ENCODE data around the gene HOXB6.

HOXB6 gene

DNA sequence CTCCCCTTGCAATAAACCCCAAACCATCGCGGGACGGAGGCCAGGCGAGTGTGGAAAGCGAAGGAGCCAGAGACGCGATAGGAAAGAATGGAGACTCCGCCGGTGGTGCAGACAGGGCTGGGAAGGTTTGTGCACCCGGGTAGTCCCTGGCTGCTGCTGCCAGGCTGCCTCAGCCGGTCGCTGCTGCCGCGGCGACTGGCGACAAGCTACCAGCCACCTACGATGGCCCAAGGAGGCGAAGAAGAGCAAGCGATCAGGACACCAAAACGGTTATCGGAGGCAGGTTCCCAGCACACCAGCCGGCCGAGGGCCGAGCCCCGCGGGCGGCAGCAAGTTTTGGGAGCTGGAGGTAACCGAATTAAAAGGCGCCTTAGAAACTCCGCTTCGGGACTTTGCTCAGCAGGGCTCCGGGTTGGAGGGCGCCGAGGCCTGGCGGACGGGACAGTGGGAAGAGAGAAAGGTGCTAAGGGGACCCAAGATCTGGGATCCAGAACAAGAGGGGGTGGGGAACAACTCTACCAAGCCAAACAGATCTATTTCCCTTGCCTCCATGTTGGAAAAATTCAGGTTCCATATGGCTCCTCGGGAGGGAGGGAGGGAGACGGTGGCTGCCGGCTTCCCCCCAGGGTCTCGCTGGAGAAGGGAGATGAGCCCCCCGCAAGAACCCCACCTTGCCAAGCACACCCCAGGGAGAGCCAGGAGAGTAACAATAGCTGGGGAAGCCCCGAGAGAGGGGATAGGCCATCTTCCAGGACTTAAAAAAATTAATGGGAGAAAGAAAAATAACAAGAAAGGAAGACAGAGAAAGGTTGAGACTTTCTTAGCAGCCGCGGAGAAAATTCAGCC lies 50.2 kb downstream of the HOXB6 start:
- Histone ChIP-seq H3K27me3 (ENCODE audit: low read depth, low read length) (peaks cover 4% of the 10 kb centered on the region), H3K9me3 (ENCODE audit: control insufficient read depth in 1 of 2, low read length in 2 of 2) (no peaks in the 10 kb centered on the region), H3K36me3 (ENCODE audit: control insufficient read depth in 1 of 2, insufficient read depth in 2 of 2, low read length in 2 of 2) (no peaks in the 10 kb centered on the region), H3K4me1 (ENCODE audit: control insufficient read depth in 1 of 2, insufficient read depth in 2 of 2, low read length in 2 of 2) (peaks cover 16 to 64% of the 10 kb centered on the region in 2 donors), H3K4me3 (ENCODE audit: low read depth in 1 of 2, low read length in 2 of 2) (peak overlapping the region; percentile 48 to 63), H3K27ac (ENCODE audit: low read length) (peak overlapping the region; percentile 88)

DNA sequence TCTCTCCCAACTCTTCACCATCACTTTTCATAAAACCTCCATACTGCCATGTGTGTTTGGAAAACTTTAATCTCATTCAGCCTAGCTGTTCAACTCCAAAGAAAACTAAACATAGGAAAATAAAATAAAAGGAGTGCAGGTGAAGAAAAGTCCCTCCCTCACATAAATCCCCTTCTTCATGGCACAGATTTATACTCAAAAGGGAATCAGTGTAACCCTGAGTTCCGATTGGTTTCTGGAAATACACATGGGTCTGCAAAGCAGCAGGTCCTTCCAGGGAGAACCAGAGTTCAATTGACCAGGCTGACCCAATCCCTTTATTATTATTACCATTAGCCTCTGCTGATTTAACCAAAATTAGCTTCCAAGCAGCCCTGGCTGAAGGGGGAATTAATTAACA lies 51.0 kb downstream of the HOXB6 start:
- H3K27me3 ChIP-seq (ENCODE audit: low read depth, low read length) = peaks cover 4% of the 10 kb centered on the region
- no peaks in the 10 kb centered on the region for H3K36me3 ChIP-seq (ENCODE audit: control insufficient read depth in 1 of 2, insufficient read depth in 2 of 2, low read length in 2 of 2)
- H3K27ac ChIP-seq (ENCODE audit: low read length) = peak overlapping the region; percentile 88
- H3K4me1 ChIP-seq (ENCODE audit: control insufficient read depth in 1 of 2, insufficient read depth in 2 of 2, low read length in 2 of 2) = peaks cover 16 to 63% of the 10 kb centered on the region in 2 donors
- peak overlapping the region; percentile 17 to 63 for H3K4me3 ChIP-seq (ENCODE audit: low read depth in 1 of 2, low read length in 2 of 2)
- no peaks in the 10 kb centered on the region for H3K9me3 ChIP-seq (ENCODE audit: control insufficient read depth in 1 of 2, low read length in 2 of 2)

DNA sequence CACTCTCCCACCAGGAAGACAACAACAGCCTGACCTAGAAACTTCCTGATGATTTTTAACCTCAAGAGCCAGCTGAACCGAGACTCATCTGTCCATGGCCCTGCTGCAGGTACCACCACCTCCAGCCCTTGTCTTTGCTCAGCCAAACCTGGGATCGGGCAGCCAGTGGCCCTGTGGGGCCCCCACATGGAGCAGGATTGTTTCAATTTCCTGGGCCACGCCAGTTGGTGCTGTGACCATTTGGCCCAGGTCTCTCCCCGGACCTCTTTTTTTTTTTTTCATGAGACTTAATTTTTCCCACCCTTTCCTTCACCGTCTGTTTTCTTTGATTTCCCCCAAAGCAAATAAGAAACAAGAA lies 51.6 kb downstream of the HOXB6 start:
- Histone ChIP-seq H3K36me3 (ENCODE audit: control insufficient read depth in 1 of 2, insufficient read depth in 2 of 2, low read length in 2 of 2) (no peaks in the 10 kb centered on the region), H3K4me3 (ENCODE audit: low read depth in 1 of 2, low read length in 2 of 2) (peak overlapping the region; percentile 17 to 63), H3K4me1 (ENCODE audit: control insufficient read depth in 1 of 2, insufficient read depth in 2 of 2, low read length in 2 of 2) (peaks cover 16 to 64% of the 10 kb centered on the region in 2 donors), H3K27ac (ENCODE audit: low read length) (peak overlapping the region; percentile 83), H3K9me3 (ENCODE audit: control insufficient read depth in 1 of 2, low read length in 2 of 2) (no peaks in the 10 kb centered on the region), H3K27me3 (ENCODE audit: low read depth, low read length) (peaks cover 4% of the 10 kb centered on the region)

DNA sequence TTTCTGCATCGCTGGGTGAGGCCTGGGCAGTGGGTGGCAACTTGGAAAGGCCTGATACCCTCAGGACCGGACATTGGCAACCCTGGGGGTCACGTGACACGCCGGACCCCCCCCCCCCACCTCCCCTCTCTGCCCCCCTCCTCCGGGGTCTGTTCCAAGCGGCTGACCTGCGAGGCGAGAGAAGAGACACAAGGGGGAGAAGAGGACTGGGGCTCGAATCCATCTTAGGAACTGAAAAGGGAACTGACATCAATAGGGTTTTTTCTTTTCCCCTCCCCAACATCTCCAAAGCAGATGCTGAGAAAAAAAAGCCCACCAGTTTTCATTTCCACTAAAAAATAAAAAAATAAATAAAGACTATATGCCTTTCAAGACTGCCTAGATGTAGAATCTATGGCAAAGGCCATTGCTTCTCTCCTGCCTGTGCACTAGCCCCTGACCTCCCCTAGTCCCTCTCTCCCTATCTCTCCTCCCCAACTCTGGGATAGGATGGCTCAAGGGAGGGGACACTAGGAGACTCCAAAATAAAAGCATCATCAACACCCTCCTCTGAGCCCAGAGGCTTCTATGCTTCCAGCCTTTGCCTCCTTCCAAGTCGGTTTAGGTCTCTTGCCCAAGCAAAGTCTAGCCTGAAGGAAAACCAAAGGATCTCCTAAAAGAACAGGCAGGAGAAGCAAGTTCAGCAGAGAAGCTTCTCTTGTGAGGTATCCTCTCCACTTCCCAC lies 52.2 kb downstream of the HOXB6 start:
- Histone ChIP-seq H3K27me3 (ENCODE audit: low read depth, low read length) (peaks cover 4% of the 10 kb centered on the region), H3K4me1 (ENCODE audit: control insufficient read depth in 1 of 2, insufficient read depth in 2 of 2, low read length in 2 of 2) (peaks cover 16 to 59% of the 10 kb centered on the region in 2 donors), H3K9me3 (ENCODE audit: control insufficient read depth in 1 of 2, low read length in 2 of 2) (no peaks in the 10 kb centered on the region), H3K36me3 (ENCODE audit: control insufficient read depth in 1 of 2, insufficient read depth in 2 of 2, low read length in 2 of 2) (no peaks in the 10 kb centered on the region), H3K4me3 (ENCODE audit: low read depth in 1 of 2, low read length in 2 of 2) (peak overlapping the region; percentile 17 to 63), H3K27ac (ENCODE audit: low read length) (peak overlapping the region; percentile 83)

DNA sequence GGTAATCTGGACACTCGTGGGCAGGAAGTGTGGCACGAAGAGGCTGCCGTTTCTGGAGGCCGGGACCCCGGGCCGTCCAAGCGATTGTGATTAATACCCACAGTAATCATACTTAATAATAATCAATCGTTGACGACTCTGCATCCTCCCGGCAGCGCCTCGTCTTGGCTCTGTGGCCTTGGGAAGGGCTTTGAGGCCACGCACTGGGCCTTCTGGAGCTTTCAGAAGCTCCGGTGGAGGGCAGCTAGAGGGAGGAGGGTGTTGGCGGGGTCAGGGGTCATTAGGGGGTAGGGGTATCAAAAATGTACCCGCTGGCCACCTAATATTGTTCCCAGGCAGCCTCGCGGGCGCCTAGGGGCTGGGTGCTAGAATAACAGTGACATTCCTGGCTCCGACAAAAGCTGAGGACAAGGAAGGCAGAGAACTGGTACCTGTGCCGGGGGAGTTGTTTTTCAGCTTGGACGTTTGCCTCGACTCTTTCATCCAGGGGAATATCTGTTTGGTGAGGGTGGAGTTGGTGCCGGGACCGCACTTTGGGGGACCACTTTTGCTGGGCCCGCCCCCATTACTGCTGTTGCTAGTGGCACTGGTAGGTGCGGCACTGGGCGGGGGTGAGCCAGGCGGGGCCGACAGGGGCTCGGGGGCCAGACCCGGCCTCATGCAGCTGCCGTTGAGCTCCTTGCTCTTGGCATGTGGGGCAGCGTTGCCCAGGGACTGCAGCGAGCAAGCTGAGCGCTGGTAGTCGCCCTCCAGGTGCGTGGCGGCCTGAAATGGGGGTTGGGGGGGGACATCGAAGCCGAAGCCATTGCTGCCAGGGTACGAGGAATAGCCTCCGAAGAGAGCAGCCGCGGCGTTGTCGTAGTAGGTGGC lies 53.0 kb downstream of the HOXB6 start:
- Histone ChIP-seq H3K4me1 (ENCODE audit: control insufficient read depth in 1 of 2, insufficient read depth in 2 of 2, low read length in 2 of 2) (peaks cover 11 to 56% of the 10 kb centered on the region in 2 donors), H3K9me3 (ENCODE audit: control insufficient read depth in 1 of 2, low read length in 2 of 2) (no peaks in the 10 kb centered on the region), H3K36me3 (ENCODE audit: control insufficient read depth in 1 of 2, insufficient read depth in 2 of 2, low read length in 2 of 2) (no peaks in the 10 kb centered on the region), H3K27me3 (ENCODE audit: low read depth, low read length) (peaks cover 4% of the 10 kb centered on the region), H3K4me3 (ENCODE audit: low read depth in 1 of 2, low read length in 2 of 2) (peak overlapping the region in 1 of 2 donors; percentile 38), H3K27ac (ENCODE audit: low read length) (peak overlapping the region; percentile 63)

DNA sequence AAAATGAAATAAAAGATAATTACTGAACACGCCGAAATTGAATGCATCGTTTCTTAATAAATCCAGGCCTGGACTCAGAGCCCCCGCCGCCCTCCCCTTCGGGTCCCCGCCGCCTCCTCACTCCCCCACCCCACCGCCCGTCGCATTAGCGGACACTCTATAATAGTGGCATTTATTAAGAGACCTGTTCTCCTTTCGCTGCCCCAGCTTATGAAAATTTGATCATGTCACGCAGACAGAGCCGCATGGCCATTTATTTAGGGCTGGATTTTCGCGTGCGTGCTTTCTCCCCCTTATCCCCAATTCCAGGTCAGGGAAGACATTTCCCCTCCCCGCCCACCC lies 53.6 kb downstream of the HOXB6 start:
- Histone ChIP-seq H3K4me1 (ENCODE audit: control insufficient read depth in 1 of 2, insufficient read depth in 2 of 2, low read length in 2 of 2) (peaks cover 8 to 56% of the 10 kb centered on the region in 2 donors), H3K27ac (ENCODE audit: low read length) (peak overlapping the region; percentile 63), H3K27me3 (ENCODE audit: low read depth, low read length) (peaks cover 4% of the 10 kb centered on the region), H3K9me3 (ENCODE audit: control insufficient read depth in 1 of 2, low read length in 2 of 2) (no peaks in the 10 kb centered on the region), H3K4me3 (ENCODE audit: low read depth in 1 of 2, low read length in 2 of 2) (no peak overlapping the region), H3K36me3 (ENCODE audit: control insufficient read depth in 1 of 2, insufficient read depth in 2 of 2, low read length in 2 of 2) (no peaks in the 10 kb centered on the region)

DNA sequence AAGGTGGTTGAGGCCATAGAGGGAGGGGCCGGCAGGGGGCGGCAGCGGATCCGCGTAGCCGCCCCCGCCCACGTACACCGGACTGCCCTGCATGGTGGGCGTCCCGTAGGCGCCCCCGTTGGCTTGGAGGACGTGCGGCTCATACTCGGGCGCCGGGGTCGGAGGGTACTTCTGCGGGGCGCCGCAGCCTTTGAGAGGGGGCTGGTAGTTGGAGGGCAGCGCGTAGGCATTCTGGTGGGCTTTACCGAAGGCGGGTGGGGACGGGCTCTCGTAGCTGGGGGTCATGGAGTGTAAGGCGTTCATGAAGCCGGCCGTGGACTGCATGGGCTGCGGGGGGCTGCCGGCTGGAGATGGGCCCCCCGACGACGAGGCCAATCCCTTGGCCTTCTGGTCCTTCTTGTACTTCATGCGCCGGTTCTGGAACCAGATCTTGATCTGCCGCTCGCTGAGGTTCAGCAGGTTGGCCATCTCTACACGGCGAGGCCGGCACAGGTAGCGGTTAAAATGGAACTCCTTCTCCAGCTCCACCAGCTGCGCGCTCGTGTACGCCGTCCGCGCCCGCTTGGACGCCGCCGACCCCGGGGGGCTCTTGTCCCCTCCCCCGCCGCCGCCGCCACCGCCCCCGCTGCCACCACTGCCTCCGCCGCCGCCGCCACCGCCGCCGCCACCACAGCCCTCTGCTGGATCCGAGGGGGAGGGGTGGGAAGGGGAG lies 54.1 kb downstream of the HOXB6 start:
- Histone ChIP-seq H3K4me1 (ENCODE audit: control insufficient read depth in 1 of 2, insufficient read depth in 2 of 2, low read length in 2 of 2) (peaks cover 10 to 57% of the 10 kb centered on the region in 2 donors), H3K27ac (ENCODE audit: low read length) (peak overlapping the region; percentile 87)

DNA sequence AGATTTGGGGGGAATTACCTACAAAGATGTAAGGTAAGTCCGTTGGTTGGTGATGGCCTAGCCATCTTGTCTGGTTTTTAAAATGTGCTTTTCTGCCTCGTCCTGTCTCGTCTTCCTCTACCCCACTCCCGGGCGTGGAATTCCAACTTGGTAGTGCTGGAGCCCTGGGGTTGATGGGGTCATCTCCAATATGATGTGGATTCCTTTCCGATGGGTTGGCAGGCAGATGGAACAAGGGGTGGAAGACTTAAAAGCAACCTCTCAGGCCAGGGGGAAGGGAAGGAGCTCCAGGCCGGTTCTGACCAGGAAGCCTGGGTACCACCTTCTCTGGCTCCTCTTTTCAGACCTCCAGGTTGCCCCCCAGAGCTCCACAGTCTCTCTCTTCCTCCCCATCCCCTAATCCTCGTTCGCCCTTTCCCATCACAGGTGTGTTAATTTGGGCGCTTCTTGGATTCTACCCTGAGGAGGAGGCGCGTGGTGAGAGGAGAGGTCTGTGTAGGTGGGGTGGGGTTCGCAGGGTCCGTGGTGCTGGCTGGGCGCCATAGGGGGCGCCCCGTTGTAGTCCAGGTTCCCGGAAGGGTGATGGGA lies 54.8 kb downstream of the HOXB6 start:
- Histone ChIP-seq H3K27ac (ENCODE audit: low read length) (peak overlapping the region; percentile 87), H3K9me3 (ENCODE audit: control insufficient read depth in 1 of 2, low read length in 2 of 2) (no peaks in the 10 kb centered on the region), H3K4me1 (ENCODE audit: control insufficient read depth in 1 of 2, insufficient read depth in 2 of 2, low read length in 2 of 2) (peaks cover 16 to 64% of the 10 kb centered on the region in 2 donors), H3K36me3 (ENCODE audit: control insufficient read depth in 1 of 2, insufficient read depth in 2 of 2, low read length in 2 of 2) (no peaks in the 10 kb centered on the region), H3K4me3 (ENCODE audit: low read depth in 1 of 2, low read length in 2 of 2) (peak overlapping the region in 1 of 2 donors; percentile 47), H3K27me3 (ENCODE audit: low read depth, low read length) (peaks cover 8% of the 10 kb centered on the region)

More for the DNA sequence above, 54.1 kb downstream of the HOXB6 start:
- Histone ChIP-seq H3K4me3 (ENCODE audit: low read depth in 1 of 2, low read length in 2 of 2) (peak overlapping the region in 1 of 2 donors; percentile 47), H3K36me3 (ENCODE audit: control insufficient read depth in 1 of 2, insufficient read depth in 2 of 2, low read length in 2 of 2) (no peaks in the 10 kb centered on the region), H3K27me3 (ENCODE audit: low read depth, low read length) (peaks cover 4% of the 10 kb centered on the region), H3K9me3 (ENCODE audit: control insufficient read depth in 1 of 2, low read length in 2 of 2) (no peaks in the 10 kb centered on the region)

DNA sequence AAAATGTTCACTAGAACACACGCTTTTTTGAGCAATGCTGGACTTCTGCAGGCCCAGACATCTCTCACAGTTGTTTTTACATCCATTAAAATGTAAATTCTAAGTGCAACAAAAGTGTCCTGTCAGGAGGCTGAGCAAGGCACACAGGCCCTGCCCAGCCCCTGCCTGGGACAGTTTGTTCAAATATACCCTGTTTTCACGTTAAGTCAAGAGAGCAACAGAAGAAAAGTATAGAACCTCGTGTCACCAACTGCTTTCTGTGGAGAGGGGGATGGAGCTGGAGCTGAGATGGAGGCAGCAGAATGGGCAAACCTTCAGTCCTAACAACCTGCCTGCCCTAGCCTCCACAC lies 55.5 kb downstream of the HOXB6 start:
- H3K27ac ChIP-seq (ENCODE audit: low read length) = peak overlapping the region; percentile 87
- H3K9me3 ChIP-seq (ENCODE audit: control insufficient read depth in 1 of 2, low read length in 2 of 2) = no peaks in the 10 kb centered on the region
- no peak overlapping the region for H3K4me3 ChIP-seq (ENCODE audit: low read depth in 1 of 2, low read length in 2 of 2)
- peaks cover 5% of the 10 kb centered on the region for H3K27me3 ChIP-seq (ENCODE audit: low read depth, low read length)
- H3K4me1 ChIP-seq (ENCODE audit: control insufficient read depth in 1 of 2, insufficient read depth in 2 of 2, low read length in 2 of 2) = peaks cover 17 to 65% of the 10 kb centered on the region in 2 donors
- no peaks in the 10 kb centered on the region for H3K36me3 ChIP-seq (ENCODE audit: control insufficient read depth in 1 of 2, insufficient read depth in 2 of 2, low read length in 2 of 2)

DNA sequence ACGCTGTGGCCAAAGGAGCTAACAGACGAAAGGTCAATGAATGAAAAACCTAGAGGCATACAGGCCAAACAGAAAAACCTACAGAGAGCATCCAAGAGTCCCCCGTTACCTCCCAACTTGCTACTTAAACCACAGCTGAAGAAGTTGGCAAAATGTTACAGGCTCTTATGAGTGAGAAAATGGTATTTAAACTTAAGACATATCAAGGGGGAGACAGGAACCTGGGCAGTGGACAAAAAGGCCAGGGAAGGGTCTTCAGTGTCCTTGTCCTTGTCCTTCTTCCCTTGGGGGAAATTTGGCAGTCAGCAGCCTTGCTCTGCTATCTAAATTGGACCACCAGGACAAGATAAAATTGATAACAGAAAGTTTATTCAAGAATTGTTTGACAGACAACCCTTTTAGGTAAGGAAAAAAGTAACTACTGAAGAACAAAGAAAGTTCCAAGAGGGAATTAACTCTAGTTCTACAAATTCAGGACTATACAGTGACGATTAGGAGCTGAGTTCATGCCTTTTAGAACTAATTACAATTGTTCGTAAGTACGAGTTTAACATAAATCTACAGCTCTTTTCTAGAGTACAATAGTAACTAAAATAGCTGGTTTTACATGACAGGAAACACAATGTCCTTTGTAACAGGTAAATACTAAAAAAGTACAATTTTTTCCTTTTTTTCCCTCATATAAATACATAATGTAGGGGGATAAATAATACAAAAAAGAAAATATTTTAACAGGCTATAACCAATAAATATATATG lies 56.1 kb downstream of the HOXB6 start:
- Histone ChIP-seq H3K36me3 (ENCODE audit: control insufficient read depth in 1 of 2, insufficient read depth in 2 of 2, low read length in 2 of 2) (no peaks in the 10 kb centered on the region), H3K4me1 (ENCODE audit: control insufficient read depth in 1 of 2, insufficient read depth in 2 of 2, low read length in 2 of 2) (peaks cover 17 to 65% of the 10 kb centered on the region in 2 donors), H3K9me3 (ENCODE audit: control insufficient read depth in 1 of 2, low read length in 2 of 2) (no peaks in the 10 kb centered on the region), H3K27me3 (ENCODE audit: low read depth, low read length) (peaks cover 4% of the 10 kb centered on the region), H3K4me3 (ENCODE audit: low read depth in 1 of 2, low read length in 2 of 2) (peak overlapping the region; percentile 1 to 25), H3K27ac (ENCODE audit: low read length) (peak overlapping the region; percentile 84)
